NCI-H1105 (cell line): ENCODE data around the gene CBX4.

Experiments
- DNase-seq: peaks from one replicate; lab custom pipeline; 2025; lab: John Stamatoyannopoulos, UW

The CBX4 gene

DNA sequence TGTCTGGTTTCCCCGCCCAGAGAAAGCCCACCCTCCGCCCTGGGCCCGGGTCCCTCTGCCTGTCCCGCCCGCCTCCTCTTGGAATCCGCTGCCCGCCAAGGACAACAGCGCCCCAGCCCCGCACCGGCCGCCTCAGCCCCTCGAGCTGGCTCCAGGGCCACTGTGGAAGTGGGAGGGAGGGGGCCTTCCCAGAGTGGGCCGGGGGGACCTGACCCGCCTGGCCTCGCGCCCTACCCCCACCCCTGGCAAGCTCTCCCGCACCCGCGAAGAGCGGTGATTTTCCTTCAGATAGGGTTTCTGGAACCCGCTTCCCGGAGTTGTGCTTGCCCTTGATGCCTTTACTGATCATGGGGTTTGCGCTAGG lies 40.1 kb downstream of the CBX4 start:
- no peak for DNase-seq

DNA sequence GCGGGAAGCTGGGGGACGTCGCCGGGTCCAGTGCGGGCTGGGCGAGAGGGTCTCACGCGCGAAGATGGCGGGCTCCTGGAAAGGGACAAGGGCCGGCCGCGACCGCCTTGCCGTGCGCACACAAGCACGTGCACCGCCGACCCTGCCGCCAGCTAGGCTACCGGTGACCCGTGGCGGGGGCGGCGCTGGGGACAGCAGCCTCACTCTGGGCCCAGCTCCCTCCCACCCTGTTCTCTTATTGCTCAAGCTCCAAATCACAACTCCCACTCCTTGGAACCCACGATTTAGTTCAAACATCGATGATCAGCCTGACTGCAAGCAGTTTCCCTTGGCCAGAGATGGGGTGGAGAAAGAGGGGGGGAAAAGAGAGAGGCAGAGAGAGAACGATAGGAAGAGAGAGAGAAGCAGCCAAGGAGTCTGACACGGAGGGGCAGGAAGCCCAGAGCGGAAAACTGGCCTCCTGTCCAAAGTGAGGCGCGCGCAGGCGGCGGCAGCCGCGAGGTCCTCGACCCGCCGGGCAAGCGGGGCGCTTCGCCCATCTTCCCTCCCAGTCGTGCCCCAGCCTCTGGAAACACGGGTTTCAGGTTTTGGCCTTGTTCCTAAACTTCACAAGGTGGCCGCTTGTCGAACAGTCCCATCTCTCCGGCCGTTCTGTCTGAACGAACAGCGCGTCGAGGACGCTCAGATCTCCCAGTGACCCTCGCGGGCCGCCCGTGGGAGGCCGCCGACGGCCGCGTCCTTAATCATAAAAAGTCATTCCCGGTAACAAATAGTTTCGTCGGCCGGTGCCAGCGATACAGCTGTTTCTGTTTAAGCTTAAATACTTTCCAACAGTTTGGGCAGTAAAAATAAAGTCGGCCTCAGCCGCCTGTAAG lies 40.7 kb downstream of the CBX4 start:
- no peak for DNase-seq

DNA sequence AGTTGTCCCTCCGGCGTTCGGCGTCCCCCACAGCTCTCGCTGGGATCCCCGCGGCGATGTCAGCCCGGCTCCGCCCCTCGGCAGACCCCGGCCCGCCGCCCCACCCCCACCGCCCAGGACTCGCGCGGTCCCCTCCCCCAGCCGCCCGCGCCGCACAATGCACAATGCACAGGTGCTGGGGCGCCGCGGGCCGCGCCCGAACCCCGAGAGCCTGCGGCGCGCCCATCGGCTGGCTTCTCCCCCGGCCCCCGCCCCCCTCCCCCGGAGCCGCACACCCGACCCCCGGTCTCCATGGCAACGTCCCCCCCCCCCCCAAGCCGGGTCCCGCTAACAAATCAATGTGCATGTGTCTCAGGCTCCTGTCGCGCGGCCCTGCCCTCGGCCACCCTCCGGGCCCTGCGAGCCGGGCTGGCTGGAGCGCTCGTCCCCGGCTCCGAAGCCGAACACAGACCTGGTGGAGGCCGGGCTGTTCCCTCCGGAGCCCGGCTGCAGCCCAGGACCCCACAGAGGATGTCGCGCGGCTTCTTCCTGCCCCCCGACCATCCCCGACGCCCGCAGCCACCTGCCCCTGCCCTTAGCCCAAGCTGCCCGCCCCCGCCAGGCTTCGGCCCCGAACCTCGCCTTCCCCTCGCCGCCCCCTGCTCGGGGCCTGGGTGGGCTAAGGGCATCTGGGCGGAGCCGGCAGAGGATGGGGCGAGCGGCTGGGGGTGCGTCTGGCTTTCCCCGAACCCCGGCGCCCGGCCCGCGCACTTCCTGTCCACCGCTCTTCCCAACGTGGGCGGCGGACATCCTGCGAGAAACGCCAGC lies 41.5 kb downstream of the CBX4 start:
- DNase-seq, result no peak

DNA sequence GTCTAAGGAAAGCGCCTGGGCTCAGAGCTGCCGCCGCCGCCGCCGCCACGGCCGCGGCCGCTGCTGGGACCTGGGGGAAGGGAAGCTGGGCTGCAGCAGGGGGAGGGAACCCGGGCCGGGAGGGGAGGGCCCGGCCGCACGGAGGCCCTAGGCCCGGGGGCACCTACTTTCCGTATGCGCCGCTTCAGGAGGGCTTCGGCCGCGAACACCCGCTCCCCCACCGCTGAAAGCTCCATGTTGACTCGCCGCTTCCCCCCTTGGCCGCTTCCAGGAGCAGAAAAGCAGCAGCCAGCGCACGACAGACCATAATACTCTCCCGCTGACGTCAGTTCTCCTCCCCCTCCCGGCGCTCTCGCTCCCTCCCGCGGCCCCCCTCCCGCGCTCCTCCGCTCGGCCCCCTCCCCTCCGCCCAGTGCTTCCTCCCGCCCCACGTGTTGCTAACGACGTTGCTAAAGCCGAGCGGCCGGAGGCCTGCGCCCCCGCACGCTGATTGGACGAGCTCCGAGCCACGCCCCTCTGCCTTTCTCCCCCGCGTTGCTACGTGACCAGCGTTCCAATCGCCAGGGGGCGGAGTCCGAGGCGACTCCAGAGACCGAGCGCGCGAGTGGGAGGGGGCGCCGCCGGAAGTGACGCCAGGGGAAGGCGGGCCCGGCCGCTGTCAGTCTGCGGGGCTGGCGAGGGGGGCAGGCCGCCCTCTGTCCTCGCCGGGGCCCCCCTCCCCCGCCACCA lies 42.3 kb downstream of the CBX4 start, which contains the start of gene CBX8:
TSS of gene CBX8 (minus strand) at position 315 of the 729 bp plus-strand sequence. CDS start at position 236, 79 bp downstream.
- peak; percentile 99 for DNase-seq

DNA sequence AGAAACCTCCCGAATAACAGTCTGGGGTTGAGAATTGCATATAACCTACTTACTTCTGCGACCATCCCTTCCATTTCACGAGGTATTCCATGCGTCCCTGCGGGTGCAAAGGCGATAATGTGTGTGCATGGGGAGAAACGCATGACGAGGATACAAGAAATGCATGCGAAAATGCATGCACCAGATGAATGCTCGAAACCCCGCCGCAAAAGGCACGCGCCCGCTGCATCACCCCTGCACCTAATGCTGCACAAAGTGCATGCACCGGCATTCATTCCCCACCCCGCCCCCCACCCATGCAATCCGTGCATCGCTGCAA lies 42.8 kb downstream of the CBX4 start:
- no peak for DNase-seq

DNA sequence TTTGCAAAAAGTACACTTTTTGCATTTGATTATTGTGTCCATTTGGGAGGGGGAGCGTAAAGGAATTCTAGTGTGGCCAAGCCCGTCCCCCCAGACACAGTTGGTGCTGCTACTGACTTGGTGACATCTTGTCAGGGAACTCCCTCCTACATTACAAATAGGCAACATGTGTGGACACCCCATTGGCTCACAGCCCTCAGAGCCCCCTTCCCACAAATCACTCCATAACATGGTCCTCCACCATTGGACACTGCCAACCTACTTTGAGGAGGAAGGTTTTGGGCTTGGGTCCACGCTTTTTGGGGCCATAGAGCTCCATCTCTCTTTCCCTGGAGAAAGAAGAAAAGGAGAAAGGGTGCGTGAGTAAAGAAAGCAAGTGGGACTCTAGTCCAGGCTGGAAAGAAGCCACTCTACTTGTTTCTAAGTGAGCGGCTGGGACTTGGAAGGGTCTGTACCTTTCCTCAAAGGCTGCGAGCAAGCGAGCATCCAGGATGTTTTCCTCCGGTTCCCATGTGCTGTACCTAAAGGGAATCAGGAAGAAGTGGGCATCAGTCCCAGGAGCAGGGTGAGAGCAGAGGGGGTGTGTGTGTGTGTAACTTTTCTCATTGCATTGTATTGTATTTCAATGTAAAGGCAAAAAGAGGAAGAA lies 43.3 kb downstream of the CBX4 start:
- DNase-seq, result no peak

DNA sequence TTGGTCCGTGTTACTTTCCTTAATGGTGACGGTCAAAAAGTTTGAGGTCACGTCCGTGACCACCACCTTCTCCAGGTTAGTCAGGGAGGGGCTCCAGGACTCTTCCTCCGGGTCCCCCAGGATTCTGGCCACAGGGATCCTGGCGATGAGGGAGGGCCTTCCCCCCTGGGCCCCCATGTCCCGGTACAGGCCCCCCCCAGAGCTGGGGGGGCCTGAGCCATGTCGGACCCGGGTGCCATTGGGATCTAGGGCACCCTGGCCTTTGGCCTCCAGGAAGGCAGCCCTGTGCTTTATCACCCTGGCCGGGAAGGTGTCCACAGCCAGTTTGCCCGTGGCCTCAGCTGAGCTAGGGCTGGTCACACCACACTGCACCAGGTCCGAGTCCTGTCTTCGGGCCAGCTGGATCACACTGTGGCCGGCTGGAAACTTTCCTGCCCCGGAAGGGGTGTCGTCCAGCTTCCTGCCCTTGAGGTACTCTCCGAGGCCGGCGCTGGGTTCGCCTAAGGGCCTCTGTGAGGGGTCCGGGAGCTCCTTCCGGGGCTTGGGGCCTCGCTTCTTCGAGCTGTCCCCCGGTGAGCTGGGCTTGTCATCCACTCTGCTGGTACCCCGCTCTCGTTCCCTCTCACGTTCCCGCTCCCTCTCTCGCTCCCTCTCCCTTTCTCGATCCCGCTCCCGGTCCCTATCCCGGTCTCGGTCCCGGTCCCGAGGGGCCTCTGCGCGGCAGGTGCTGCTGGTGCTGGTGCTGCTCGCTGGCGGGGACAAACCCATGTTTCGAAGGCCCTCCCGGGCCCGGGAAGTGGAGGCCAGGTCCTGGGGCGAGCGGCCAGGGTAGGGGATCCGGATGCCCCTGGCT lies 44.4 kb downstream of the CBX4 start:
- DNase-seq, result no peak

DNA sequence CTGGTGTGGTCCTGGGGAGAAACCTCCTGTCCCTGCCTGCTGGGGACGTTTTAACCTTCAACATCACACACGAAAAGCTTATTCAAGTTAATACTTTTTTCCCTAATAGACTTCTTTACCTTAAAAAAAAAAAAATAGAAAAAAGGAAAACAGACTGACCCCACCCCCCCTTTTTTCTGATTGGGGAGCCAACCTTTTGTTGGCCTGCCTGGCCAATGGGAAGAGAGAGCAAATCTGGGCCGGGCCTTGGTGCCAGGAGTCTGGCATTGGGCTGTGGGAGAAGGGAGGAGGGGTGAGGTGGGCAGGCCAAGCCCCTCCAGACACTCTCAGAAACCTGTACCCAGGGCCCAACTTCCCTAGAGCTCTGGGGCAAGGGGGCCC lies 45.3 kb downstream of the CBX4 start:
- no peak for DNase-seq

DNA sequence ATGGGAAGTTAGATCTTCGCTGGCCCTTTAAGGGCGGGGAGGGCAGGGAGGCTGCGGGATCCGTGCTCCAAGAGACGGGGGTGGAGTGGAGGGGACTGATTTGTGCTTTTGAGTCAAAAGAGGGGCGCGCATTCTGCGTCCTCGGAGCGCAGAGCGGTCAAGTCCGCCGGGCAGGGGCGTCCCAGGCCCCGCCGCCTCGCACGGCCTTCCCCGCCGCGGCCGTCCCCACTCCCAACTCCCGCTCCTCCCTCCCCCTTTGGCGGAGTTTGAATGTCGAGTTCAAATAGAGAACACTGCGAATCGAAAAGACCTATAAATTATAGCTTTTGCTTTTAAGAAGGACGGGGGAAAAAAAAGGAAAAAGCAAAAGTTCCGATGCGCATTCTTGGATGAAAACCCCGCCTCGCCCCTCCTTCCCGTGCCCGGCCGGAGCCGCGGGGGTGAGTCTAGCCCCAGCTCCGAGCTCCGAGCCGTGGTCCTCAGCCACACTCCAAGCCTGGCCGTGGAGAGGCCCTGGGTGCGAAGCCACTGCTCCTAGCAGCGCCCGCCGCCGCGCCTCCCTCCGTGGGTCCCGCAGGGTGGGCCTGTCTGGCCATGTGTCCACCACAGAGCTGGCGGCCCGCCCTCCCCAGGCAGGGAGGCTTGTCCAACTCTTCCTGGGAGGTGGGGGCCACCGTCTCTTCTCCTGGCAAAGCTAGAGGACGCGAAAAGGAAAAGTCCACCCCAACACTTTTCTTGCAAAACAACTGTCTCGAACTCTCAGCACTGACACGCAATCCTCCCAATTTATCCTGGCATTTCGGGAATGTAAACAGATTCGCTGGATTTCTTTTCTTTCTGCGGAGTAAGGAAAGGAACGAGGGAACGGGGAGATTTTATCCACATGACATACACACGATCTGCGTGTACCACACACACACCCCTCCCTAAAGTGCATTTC lies 46.0 kb downstream of the CBX4 start:
- DNase-seq, result no peak

DNA sequence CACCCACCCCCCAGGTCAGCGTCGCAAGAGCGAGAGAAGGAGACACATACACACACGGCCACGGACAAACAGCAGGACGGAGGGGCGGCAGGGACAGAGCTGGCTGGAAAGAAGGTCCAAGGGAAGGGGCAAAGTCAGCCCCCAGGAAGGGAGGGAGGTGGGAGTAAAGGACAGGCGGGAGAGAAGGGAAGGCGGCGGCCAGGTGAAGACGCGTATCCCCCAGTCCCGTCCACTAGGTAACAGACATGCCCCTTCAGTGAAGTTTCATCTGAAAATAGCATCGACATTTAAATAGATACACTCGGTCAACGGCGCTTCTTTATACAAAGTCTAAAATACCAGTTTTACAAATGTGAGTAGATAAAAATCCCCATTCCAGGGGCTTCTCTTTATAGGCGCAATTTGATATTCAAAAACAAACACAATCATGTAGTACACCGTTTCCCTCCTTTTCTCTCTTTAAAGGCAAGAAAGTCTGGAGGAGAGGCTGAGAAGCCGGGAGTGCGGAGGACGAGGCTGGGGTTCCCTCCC lies 46.8 kb downstream of the CBX4 start:
- DNase-seq, result no peak

DNA sequence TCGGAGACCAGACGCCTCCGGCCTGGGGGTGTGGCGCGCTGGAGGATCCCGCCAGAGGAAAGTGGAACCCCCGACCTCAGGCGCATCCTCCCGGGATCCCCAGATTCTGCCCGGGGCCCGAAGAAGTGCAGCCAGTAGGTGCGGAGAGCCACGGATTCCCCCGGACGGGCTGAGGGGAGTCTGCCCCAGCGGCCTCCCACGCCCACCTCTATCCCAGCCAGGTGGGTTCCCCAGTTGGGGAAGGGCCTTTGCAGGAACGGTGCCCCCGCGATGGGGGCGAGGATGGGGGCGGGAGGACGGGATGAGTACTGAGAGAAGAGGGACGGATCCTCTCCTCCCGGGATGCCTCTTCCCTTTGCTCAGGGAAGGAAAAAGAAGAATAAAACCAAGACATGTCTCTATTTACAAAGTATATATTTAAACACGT lies 47.5 kb downstream of the CBX4 start:
- DNase-seq, result no peak

DNA sequence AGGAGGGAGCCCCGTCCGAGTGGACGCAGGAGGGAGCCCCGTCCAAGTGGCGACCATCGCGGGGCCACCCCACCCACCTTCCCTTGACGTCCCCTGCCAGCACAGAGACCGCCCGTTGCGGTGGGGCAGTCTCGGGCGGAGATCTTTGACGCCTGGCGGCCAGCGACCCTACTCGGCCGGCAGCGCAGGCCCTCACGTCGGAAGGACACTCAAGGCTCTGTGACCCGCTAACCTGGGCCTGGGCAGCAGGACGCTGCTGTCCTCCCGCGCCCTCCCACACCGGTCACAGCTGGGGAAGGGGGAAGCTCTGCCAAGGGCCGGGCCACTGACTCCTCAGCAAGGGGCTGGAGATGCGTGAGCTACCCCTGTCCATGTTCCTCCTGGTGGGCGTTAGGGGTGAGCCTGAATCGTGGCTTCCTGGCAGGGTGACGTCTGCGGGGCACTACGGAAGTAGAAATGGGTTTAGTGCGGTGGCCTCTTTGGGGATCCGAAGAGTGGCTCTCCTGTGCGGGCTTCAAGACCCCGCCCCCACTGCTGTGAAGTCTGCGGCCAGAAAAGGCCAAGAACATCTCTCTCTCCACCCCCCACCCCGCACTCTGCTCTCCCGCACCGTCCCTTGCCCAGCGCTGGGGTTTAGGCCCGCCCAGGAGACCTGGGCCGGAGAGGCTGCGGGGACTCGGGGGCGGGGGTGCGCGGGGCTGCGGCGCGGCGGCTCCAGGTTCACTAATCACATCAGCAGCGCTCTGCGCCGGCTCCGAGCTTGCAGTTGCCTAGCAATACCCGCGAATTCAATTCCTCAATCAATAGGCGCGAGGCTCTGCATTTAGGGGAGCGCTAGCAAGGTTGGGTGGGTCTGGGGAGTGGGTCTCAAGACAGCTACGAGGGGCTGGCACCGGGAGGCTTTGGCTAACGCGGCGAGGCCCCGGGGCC lies 48.2 kb downstream of the CBX4 start:
- no peak for DNase-seq

DNA sequence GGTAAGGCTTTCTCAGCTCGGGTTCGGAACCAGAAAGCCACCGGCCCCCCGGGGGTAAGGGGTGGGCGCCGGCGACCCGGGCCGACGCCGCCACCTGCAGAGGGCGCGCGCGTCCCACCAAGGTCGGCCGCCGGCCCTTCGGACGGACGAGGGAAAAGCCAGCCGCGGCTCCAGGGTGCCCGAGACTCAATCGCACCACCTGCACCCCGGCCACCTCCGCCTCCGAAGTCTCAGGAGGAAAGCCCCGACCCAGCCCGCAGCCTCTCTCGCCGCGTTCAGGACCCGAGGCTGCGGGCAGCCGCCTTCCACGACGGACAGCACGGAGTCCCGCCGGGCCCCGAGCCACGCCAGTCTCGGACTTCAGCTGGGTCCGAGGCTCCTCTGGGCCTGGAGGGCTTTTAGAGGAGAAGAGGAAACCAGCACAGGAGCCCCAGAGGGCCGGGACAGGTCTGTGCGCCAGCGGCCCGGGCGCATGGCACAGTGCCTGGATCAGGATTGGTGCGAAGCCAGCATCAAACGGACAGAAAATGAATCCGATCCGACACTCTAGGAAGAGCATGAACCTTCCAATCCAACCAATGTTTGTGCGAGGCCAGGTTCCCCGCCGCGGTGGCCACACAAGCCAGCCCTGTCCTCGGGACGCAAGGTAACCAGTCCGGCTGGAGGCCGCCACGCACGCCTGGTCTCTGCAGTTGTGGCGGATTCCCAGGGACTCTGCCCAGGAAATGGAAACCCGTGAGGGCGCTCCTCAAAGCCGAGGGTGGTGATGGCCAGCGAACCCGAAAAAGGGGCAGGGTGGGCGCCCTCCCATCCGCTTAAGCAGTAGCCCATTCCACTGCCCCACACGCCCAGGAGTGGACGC lies 49.1 kb downstream of the CBX4 start:
- DNase-seq, result peak; percentile 33

DNA sequence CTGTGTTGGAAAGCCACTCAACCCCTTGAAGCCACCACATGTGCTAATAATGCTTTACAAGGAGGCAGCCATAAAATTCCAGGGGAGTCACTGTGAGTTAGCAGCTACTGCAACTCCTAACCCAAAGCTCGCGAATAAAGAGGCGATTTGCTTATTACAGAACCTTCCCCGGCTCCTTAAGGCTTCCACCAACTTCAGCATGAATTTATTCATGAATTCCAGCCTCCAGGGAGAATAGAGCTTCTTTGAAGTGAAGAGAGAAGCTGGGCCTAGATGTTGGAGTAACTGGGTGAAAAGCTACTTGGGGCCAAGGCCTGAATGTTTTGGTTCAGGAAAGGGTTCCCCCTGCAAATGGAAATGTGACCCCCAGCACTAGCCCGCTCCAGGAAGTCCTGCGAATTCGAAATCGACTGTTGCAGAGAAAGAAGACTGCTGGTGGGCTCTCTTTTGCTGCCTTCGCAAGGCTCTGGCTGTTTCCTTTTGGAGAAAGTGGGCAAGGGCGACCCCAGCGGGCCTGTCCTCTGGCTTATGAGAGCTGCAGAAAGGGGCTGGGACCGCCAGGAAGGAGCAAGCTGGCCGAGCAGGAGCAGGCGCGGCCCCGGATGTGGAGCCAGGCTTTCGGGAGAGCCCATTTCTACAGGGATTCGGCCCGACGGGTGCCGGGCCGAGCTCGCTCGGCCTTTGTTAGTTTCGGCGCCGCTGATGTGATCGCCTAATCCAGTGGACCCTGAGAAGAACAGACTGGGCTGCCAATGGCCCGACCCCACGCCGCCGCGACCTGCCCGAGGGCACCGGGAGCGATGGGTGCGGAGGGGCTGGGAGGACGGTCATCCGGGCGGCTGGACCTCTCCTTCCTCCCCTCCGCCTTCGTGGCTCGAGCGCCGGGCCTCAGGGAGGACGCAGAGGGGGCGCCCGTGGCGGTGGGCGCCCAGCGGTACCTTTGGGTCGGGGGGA lies 50.0 kb downstream of the CBX4 start:
- DNase-seq, result no peak

DNA sequence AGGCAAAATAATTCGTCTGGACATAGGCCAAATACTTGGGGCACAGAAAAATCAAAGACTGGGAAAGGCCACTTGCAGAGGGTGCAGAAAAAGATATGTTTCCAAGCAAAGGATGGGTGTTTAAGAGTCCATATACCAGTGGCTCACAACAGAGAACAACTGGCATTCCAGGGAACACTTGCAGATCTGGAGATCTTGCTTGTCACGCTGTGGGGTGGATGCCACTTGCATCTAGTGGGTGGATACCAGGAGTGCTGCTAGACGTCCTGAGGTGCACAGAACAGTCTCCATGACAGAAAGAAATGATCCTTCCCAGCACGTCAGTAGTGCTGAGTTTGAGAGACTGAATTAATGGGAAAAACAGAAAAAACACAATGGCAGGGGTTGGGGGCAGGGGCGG lies 50.8 kb downstream of the CBX4 start:
- DNase-seq, result no peak

DNA sequence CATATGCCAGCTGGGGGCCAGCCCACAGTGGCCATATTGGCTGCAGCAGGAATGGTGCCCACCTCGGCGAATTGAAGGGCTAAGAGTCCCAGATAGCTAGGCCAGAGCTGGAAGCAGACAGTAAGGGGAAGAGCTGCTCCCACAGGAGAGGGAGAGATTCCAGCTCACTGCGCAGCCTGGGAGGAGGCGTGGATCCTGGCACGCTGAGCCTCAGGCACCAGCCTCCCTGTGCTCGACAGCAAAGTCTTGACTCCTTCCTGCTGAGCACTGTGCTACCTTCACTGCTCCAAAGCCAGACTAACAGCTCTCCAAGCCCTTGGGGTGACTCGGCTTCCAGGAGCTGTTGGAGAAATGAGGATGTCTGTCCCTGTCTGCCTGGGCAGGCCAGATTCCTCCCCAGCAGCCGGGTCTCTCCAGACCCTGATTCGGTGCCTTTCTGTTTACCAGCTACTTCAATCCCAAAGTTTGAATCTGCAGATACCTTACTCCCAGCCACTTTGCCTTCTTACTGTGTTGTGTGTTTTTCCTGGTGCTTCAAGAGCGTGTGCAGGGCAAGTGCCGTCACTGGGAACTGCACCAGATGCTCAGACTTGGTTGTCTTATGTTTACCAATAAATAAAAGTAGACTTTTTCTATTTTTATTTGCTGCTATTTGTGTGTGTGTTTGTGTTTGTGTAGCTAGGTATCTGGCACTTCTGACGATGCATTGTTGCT lies 52.2 kb downstream of the CBX4 start:
- DNase-seq, result no peak
